ENCODE measurements around the gene SHISAL1.

- TF ChIP-seq TAF1 (IDR thresholded peaks at IDR 0.05; ENCODE audit: low read depth, low read length) (no peak), POLR2A (IDR thresholded peaks at IDR 0.05; ENCODE audit: low read depth, low read length) (no peak), POLR2AphosphoS5 (IDR thresholded peaks at IDR 0.05; ENCODE audit: low read depth, low read length) (no peak), PAX5 (IDR thresholded peaks at IDR 0.05; ENCODE audit: insufficient read depth, low read length, severe bottlenecking) (no peak), SPI1 (IDR thresholded peaks at IDR 0.05; ENCODE audit: low read depth, low read length) (no peak)
Observed at GRCh38 chr22:44361391-44362126, 48.8 kb upstream of the SHISAL1 start.
